CD4-positive, CD25-positive, alpha-beta regulatory T cell (primary cell): ENCODE results near the gene TGM2. TPM values are rescaled to one million over a fixed set of nuclear protein-coding genes. Genes with fewer than 3 reads are reported as not detected.

ENCODE experiments used
- ATAC-seq, 2 donors: fragments of 150-1000 bp; cut with Tn5 transposase; one replicate each; pipeline ENCODE4 v1.10.0; 2021; ENCODE audit warnings: low read depth in 2 of 2, moderate number of reproducible peaks in 2 of 2, moderate library complexity in 1 of 2
- DNase-seq, 3 donors: peaks; one replicate each; pipeline versions ENCODE4 v3.0.0 to v3.0.0-alpha.2; 2012 to 2022; ENCODE audit warnings: mixed read lengths in 1 of 3
- H3K27ac ChIP-seq: one replicate; pipeline ENCODE4 v1.7.0; 2013; ENCODE audit warnings: mild to moderate bottlenecking, low read length; ENCODE audit not compliant: insufficient read depth, poor library complexity, severe bottlenecking
- H3K27me3 ChIP-seq: one replicate; pipeline ENCODE4 v1.7.0; 2013; ENCODE audit warnings: low read length; ENCODE audit not compliant: control insufficient read depth, insufficient read depth
- H3K36me3 ChIP-seq: one replicate; pipeline ENCODE4 v1.7.0; 2013; ENCODE audit warnings: mild to moderate bottlenecking, low read length, moderate library complexity; ENCODE audit not compliant: control insufficient read depth, insufficient read depth
- H3K4me1 ChIP-seq: 2 replicates; pipeline ENCODE4 v1.7.0; 2013; ENCODE audit warnings: mild to moderate bottlenecking, low read length; ENCODE audit not compliant: insufficient read depth, control insufficient read depth, poor library complexity, severe bottlenecking
- H3K4me3 ChIP-seq: one replicate; pipeline ENCODE4 v1.7.0; 2013; ENCODE audit warnings: low read depth, mild to moderate bottlenecking, low read length, moderate library complexity
- H3K9me3 ChIP-seq, 2 experiments: 1 replicate in 1 of 2; 2 replicates in 1 of 2; pipeline ENCODE4 v1.7.0; 2013; ENCODE audit warnings: low read length in 2 of 2, mild to moderate bottlenecking in 1 of 2, moderate library complexity in 1 of 2; ENCODE audit not compliant: control insufficient read depth in 2 of 2
- H3K27ac Mint-ChIP-seq, 3 donors: one replicate each; pipeline ENCODE4 v1.8.0; 2020 to 2022; ENCODE audit warnings: mild to moderate bottlenecking in 3 of 3, mixed read lengths in 3 of 3, moderate library complexity in 2 of 3
- H3K27me3 Mint-ChIP-seq: one replicate; pipeline ENCODE4 v1.8.0; 2022; ENCODE audit warnings: mild to moderate bottlenecking, mixed read lengths
- H3K36me3 Mint-ChIP-seq: one replicate; pipeline ENCODE4 v1.8.0; 2020; ENCODE audit warnings: mixed read lengths
- H3K4me1 Mint-ChIP-seq, 4 donors: one replicate each; pipeline ENCODE4 v1.8.0; 2020 to 2022; ENCODE audit warnings: mixed read lengths in 4 of 4, mild to moderate bottlenecking in 1 of 4
- H3K4me3 Mint-ChIP-seq, 4 donors: one replicate each; pipeline ENCODE4 v1.8.0; 2020 to 2022; ENCODE audit warnings: mild to moderate bottlenecking in 4 of 4, mixed read lengths in 4 of 4, moderate library complexity in 3 of 4
- H3K9me3 Mint-ChIP-seq, 7 donors: one replicate each; pipeline ENCODE4 v1.8.0; 2020 to 2022; ENCODE audit warnings: mixed read lengths in 7 of 7, mild to moderate bottlenecking in 3 of 7, moderate library complexity in 2 of 7
- polyA plus RNA-seq, 4 donors: library from polyadenylated mRNA; unstranded; fragments of 300-500 nt; fragmentation: Illumina TruSeq; gene quantifications; one replicate each; pipeline ENCODE4 v1.2.3, GENCODE V29; 2021
- total RNA-seq: library from RNA; stranded (reverse); gene quantifications from one replicate; pipeline ENCODE4 v1.2.3, GENCODE V29; 2022

The TGM2 gene
- total and polyA plus RNA-seq, 5 donors from 2014 or later, result 0.13 TPM; not detected in 4

DNA sequence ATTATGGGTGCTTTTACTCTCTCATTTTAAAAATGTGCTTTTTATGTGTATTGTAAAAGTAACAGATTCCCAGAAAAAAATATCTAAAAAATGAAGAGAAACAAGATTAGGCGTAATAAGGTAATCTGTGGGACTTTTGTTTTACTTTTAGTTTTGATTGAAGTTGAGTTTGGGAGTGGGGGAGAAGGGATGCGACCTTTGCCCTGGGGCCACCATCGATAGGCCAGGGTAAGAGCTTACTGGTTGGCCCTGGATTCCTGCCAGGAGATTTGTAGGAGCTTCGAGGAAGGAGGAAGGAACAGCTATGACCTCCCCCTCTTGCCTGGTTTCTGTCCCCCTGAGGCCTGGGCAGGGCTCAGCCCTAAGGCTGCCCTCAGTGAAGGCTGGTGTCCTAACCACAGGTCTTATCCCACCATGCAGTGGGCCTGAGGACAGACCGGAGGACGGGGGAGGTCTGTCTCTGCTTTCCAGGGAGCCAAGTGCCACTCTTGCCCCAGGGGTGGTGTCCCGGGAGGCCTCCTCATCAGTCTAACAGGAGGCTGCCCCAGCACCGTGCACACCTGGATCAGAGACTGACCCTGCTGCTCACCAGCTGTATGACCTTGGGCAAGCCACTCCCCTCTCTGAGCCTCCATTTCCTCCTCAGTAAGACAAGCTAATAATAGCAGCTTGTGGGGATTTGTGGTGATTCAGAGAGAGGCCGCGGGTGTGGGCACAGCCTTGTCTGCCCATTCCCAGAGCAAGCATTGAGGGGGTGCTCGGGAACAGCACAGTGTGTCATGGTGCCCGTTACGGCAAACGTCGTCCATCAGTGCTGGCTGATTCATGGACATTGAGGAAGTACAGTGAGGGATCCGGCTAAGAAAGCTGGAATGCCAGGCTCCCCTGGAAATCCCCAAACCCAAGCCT is 21.2 kb downstream of the TGM2 start:
- Mint-ChIP-seq H3K4me3 (no peak overlapping the region), H3K27me3 (peaks cover 7% of the 10 kb centered on the region), H3K27ac (no peak overlapping the region), H3K36me3 (no peaks in the 10 kb centered on the region), H3K4me1 (no peaks in the 10 kb centered on the region), H3K9me3 (peaks cover 0 to 2% (median 0%) of the 10 kb centered on the region in 7 donors)
- ATAC-seq (no peak), DNase-seq (no peak)
- no peak overlapping the region for H3K27ac ChIP-seq
- no peak overlapping the region for H3K4me3 ChIP-seq
- H3K27me3 ChIP-seq, result no peaks in the 10 kb centered on the region
- H3K4me1 ChIP-seq, result no peaks in the 10 kb centered on the region
- no peaks in the 10 kb centered on the region for H3K9me3 ChIP-seq
- no peaks in the 10 kb centered on the region for H3K36me3 ChIP-seq

DNA sequence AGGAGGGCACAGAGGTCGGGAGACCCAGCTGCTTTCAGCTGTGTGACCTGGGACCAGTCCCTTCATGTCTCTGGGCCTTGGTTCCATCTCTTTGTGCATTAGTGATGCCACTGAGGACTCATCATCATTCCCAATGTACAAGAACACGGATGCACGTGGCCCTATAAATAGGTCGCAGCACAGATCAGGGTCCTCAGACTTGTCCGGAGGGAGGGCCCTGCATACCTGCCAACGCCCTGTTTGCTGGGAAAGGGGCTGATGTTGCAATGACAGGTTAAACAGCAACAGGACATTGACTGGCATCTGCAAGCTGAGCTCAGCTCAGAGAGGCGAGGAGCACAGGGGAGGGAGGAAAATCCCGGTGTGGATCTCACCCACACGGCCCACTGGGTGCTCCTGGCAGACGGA is 21.8 kb downstream of the TGM2 start:
- no peak for DNase-seq
- Mint-ChIP-seq H3K4me1 (no peaks in the 10 kb centered on the region), H3K9me3 (peaks cover 0 to 2% (median 0%) of the 10 kb centered on the region in 7 donors), H3K27ac (no peak overlapping the region), H3K4me3 (no peak overlapping the region), H3K27me3 (peaks cover 7% of the 10 kb centered on the region), H3K36me3 (no peaks in the 10 kb centered on the region)
- no peaks in the 10 kb centered on the region for H3K36me3 ChIP-seq
- H3K9me3 ChIP-seq, result no peaks in the 10 kb centered on the region
- H3K4me3 ChIP-seq, result no peak overlapping the region
- H3K4me1 ChIP-seq, result no peaks in the 10 kb centered on the region
- ATAC-seq, result no peak
- H3K27ac ChIP-seq, result no peak overlapping the region
- no peaks in the 10 kb centered on the region for H3K27me3 ChIP-seq

DNA sequence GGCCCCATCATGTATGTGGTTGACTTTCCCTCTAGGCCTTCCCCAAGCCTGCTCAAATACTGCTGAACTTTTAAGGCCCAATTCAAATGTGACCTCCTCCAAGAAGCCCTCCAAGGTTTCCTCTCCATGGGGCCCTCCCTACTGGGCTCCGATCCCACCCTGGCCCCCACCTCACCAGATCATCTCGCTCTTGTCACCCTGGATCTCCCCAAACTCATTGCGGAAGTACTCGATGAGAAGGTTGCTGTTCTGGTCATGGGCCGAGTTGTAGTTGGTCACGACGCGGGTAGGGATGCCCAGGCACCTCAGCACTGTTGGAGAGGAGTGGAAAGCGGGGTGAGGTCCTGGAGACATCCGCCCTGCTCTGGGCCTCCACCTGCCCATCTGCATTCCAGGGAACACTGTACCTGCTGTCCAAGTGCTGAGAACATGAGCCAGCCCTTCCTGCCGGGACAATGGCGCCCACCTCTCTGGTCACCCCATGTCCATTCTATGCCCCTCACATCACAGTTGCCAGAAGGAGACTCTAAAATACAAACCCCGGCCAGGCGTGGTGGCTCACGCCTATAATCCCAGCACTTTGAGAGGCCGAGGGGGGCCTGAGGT is 23.1 kb downstream of the TGM2 start:
- Histone ChIP-seq H3K27me3 (no peaks in the 10 kb centered on the region), H3K4me1 (no peaks in the 10 kb centered on the region), H3K4me3 (no peak overlapping the region), H3K27ac (no peak overlapping the region), H3K36me3 (no peaks in the 10 kb centered on the region), H3K9me3 (no peaks in the 10 kb centered on the region)
- no peak for DNase-seq
- H3K27ac Mint-ChIP-seq, result no peak overlapping the region
- peaks cover 0 to 2% (median 0%) of the 10 kb centered on the region in 7 donors for H3K9me3 Mint-ChIP-seq
- no peaks in the 10 kb centered on the region for H3K36me3 Mint-ChIP-seq
- peaks cover 7% of the 10 kb centered on the region for H3K27me3 Mint-ChIP-seq
- no peak for ATAC-seq
- no peak overlapping the region for H3K4me3 Mint-ChIP-seq
- no peaks in the 10 kb centered on the region for H3K4me1 Mint-ChIP-seq

DNA sequence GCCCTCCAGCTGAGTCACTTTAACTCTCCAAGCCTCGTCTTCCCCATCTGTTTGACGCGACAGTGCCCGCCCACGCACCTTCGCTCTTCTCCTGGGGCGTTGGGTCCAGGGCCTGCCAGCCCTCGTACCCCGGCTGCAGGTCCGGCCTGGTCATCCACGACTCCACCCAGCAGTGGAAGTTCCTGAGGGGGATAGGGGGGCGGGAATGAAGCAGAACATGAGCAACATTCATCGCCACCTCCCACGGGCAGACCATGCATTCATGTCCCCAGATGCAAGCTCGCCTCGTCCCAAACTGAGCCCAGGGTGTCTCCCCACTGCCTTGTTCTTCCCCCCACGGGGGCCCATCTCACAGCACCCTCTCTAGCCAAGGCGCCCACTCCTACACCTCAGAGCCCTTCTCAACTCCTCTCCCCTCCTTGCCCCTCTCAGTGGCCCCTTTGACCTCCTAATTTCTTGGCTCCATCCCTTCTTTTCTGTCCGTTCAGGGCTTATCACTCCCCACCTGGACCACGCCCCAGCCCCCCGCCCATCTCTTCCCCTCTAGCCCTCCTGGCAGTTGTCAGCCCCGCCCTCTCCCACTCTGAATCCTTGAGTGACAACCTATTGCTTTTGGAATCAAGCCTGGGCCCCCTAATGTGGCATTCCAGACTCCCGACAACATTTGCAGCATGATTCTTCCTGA is 23.7 kb downstream of the TGM2 start:
- Histone ChIP-seq H3K36me3 (no peaks in the 10 kb centered on the region), H3K4me1 (no peaks in the 10 kb centered on the region), H3K27me3 (no peaks in the 10 kb centered on the region), H3K9me3 (no peaks in the 10 kb centered on the region), H3K27ac (no peak overlapping the region), H3K4me3 (no peak overlapping the region)
- Mint-ChIP-seq H3K27me3 (peaks cover 7% of the 10 kb centered on the region), H3K4me1 (no peaks in the 10 kb centered on the region), H3K9me3 (peaks cover 0 to 2% (median 0%) of the 10 kb centered on the region in 7 donors), H3K36me3 (no peaks in the 10 kb centered on the region), H3K4me3 (no peak overlapping the region), H3K27ac (no peak overlapping the region)
- ATAC-seq, result no peak
- DNase-seq, result no peak

DNA sequence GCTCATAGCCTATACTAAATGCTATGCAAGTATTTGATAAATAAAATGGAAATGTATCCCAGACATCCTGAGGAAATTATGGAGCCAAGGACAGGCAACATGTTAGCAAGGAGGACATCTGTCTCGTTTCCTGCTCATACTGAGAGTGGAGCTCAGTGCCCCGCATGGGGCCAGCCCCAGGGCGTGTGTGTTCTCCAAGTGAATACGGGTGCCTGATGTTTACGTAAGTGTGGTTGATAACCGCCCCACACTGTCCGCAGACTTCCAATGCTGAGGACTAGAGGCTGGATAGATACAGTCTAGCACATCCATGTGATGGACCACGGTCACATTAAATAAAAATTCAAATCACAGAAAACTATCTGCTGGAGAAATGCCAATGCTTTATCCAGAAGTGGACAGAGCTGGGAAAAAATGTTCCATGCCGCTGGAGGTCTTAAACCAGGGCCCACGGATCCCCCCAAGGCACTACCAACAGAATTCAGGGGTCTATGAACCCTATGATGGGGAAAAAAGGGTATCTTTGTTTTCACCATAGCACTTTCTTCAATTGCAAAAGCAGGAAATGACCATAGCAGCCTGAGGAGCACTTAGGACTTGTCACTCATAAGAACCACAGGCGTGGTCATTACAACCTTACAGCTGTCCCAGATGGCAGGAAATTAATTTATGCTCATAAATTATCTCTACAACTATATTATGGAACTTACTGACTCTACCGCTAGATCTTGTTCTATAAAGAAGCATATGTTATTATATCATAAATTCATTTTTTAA is 24.9 kb downstream of the TGM2 start:
- DNase-seq (no peak), ATAC-seq (no peak)
- no peaks in the 10 kb centered on the region for H3K36me3 Mint-ChIP-seq
- Histone ChIP-seq H3K4me3 (no peak overlapping the region), H3K27ac (no peak overlapping the region), H3K27me3 (no peaks in the 10 kb centered on the region), H3K4me1 (no peaks in the 10 kb centered on the region), H3K9me3 (no peaks in the 10 kb centered on the region), H3K36me3 (no peaks in the 10 kb centered on the region)
- no peaks in the 10 kb centered on the region for H3K4me1 Mint-ChIP-seq
- no peak overlapping the region for H3K27ac Mint-ChIP-seq
- H3K4me3 Mint-ChIP-seq, result no peak overlapping the region
- H3K9me3 Mint-ChIP-seq, result peaks cover 0 to 2% (median 0%) of the 10 kb centered on the region in 7 donors
- peaks cover 7% of the 10 kb centered on the region for H3K27me3 Mint-ChIP-seq

DNA sequence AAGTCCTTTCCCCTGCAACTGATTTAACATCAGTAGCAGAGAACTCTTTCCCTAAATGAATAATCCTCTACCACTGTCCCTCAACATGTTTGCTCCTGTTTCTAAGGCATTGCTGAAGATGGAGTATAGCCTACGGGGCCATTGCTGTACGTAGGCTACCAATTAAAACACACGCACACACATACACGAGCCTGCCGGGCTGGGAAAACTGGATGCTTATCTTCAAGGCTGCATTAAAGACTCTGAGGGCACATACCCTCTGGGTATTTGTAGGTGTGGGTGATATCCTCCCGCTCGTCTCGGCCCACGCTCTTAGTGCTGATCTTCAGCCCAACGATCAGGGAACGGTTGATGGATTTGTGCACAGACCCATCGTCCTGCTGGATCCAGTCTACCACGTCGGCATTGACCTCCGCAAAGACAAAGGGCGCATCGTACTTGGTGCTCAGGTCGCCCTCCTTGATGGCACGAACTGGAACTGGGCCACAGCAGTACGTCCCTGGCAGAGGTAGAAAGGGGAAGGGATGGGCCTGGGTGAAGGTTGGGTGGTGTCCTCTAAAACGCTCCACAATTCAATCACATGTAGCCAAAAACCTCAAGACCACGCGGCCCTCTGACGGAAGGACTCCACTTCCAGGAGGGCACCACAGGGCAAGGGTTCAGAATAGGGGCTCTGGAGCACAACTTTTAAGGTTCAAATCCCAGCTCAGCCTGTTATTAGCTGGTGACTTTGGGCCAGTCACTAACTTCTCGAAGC is 25.7 kb downstream of the TGM2 start:
- no peaks in the 10 kb centered on the region for H3K36me3 ChIP-seq
- no peak overlapping the region for H3K4me3 ChIP-seq
- peaks cover 0 to 2% (median 0%) of the 10 kb centered on the region in 7 donors for H3K9me3 Mint-ChIP-seq
- H3K4me1 Mint-ChIP-seq, result peaks cover 0 to 4% (median 0%) of the 10 kb centered on the region in 4 donors
- no peak overlapping the region for H3K4me3 Mint-ChIP-seq
- H3K27me3 ChIP-seq, result no peaks in the 10 kb centered on the region
- H3K27me3 Mint-ChIP-seq, result peaks cover 7% of the 10 kb centered on the region
- no peak overlapping the region for H3K27ac ChIP-seq
- DNase-seq (no peak), ATAC-seq (no peak)
- no peaks in the 10 kb centered on the region for H3K4me1 ChIP-seq
- no peaks in the 10 kb centered on the region for H3K9me3 ChIP-seq
- H3K36me3 Mint-ChIP-seq, result no peaks in the 10 kb centered on the region
- no peak overlapping the region for H3K27ac Mint-ChIP-seq
